ENCODE results near the gene RNF13. TPM values are rescaled to one million over a fixed set of nuclear protein-coding genes. Genes with fewer than 3 reads are reported as not detected.
A peak's percentile ranks its signal among the peaks of the same experiment; 100 is the strongest.

The RNF13 gene
- total and polyA plus RNA-seq, 8 donors = 18.1 to 51.9 (median 35.3) TPM

- no peak overlapping the region for H3K27ac ChIP-seq
- FAIRE-seq (no peak), ATAC-seq (no peak), DNase-seq (no peak)
- intact Hi-C loops (cut with DNase I) = loop anchor here (10.0 kb wide), 1 partner anchor 221 kb away; no protein-coding TSS in a partner anchor
- WGBS, 2 donors = 90 to 100% methylated on average over 2 of the region's 2 CpGs
- no peaks in the 10 kb centered on the region for H3K9me3 ChIP-seq
- no peaks in the 10 kb centered on the region for H3K4me1 ChIP-seq
- H3K36me3 ChIP-seq = no peaks in the 10 kb centered on the region
- no peak overlapping the region for H3K4me3 ChIP-seq
- TF ChIP-seq CTCF (IDR thresholded peaks at IDR 0.05) = no peak
- no peaks in the 10 kb centered on the region for H3K27me3 ChIP-seq
These were observed 150.5 kb downstream of the RNF13 start for GRCh38 chr3:149963485-149963884.

GRCh38 chr3:149964291-149964690, 151.3 kb downstream of the RNF13 start:
- no peak for TF ChIP-seq CTCF (IDR thresholded peaks at IDR 0.05)
- Histone ChIP-seq H3K9me3 (no peaks in the 10 kb centered on the region), H3K27ac (no peak overlapping the region), H3K4me1 (peaks cover 0 to 4% (median 3%) of the 10 kb centered on the region in 3 donors), H3K4me3 (no peak overlapping the region), H3K36me3 (no peaks in the 10 kb centered on the region), H3K27me3 (no peaks in the 10 kb centered on the region)
- no peak for DNase-seq
- FAIRE-seq = no peak
- ATAC-seq = no peak
- intact Hi-C loops (cut with DNase I) = loop anchor here (10.0 kb wide), 1 partner anchor 221 kb away; no protein-coding TSS in a partner anchor

- DNase-seq (no peak), FAIRE-seq (no peak), ATAC-seq (no peak)
- H3K27me3 ChIP-seq = no peaks in the 10 kb centered on the region
- TF ChIP-seq CTCF (IDR thresholded peaks at IDR 0.05) = no peak
- no peaks in the 10 kb centered on the region for H3K9me3 ChIP-seq
- H3K27ac ChIP-seq = no peak overlapping the region
- peaks cover 0 to 8% (median 4%) of the 10 kb centered on the region in 3 donors for H3K4me1 ChIP-seq
- no peaks in the 10 kb centered on the region for H3K36me3 ChIP-seq
- no peak overlapping the region for H3K4me3 ChIP-seq
- intact Hi-C loops (cut with DNase I) = loop anchor here (10.0 kb wide), 1 partner anchor 220 kb away; no protein-coding TSS in a partner anchor
These were observed 152.3 kb downstream of the RNF13 start for GRCh38 chr3:149965278-149965677.

DNA sequence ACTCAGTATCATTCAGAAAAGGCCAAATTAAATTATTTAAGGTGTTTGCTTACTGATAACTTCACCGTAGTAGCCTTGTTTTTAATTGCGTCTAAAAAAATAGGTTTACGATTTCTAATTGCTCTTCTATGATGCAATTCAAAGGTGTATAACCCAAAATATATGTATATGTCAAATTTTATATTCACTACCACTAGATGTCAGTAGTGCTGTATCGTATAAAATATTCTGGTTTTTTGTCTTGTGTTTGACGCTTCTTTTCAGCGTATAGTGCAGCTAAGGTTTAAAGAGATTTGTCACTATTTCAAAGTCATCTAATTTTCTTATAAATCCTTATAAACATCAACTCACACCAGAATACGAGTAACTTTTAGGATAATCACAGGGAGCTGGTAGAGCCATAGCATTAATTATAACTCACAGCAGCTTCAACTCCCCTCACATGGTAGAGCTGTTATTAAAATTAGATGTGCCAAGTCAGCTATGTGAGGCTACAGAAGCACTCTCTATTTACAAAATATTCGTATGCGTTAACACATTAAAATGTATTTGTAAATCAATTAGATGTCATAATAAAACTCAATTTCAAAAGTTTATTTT, 154.2 kb downstream of the RNF13 start:
- Histone ChIP-seq H3K27ac (no peak overlapping the region), H3K4me1 (peaks cover 4 to 13% (median 4%) of the 10 kb centered on the region in 3 donors), H3K9me3 (no peaks in the 10 kb centered on the region), H3K36me3 (no peaks in the 10 kb centered on the region), H3K27me3 (no peaks in the 10 kb centered on the region), H3K4me3 (no peak overlapping the region)
- peak in 3 of 4 donors; percentile 26 to 42 (median 37) for TF ChIP-seq CTCF (IDR thresholded peaks at IDR 0.05)
- peak in 1 of 4 donors; percentile 23 for ATAC-seq
- intact Hi-C loops (cut with DNase I) = loop anchor here (10.0 kb wide), 1 partner anchor 218 kb away; no protein-coding TSS in a partner anchor
- peak; percentile 96 for FAIRE-seq
- no peak for DNase-seq
- 12 to 13% methylated on average over 9 of the region's 9 CpGs for WGBS, 2 donors

- intact Hi-C loops (cut with DNase I) = loop anchor here (10.0 kb wide), 1 partner anchor 217 kb away; no protein-coding TSS in a partner anchor
- FAIRE-seq = no peak
These were observed 155.2 kb downstream of the RNF13 start for GRCh38 chr3:149968216-149968615.

More at GRCh38 chr3:149968216-149968615, 155.2 kb downstream of the RNF13 start:
- H3K27ac ChIP-seq = no peak overlapping the region
- peaks cover 0 to 6% (median 1%) of the 10 kb centered on the region in 4 donors for H3K27me3 ChIP-seq
- WGBS, 2 donors = 73 to 82% methylated on average over 8 of the region's 8 CpGs
- H3K4me1 ChIP-seq = peaks cover 4 to 13% (median 4%) of the 10 kb centered on the region in 3 donors
- TF ChIP-seq CTCF (IDR thresholded peaks at IDR 0.05) = no peak
- DNase-seq (no peak), ATAC-seq (no peak)
- H3K4me3 ChIP-seq = no peak overlapping the region
- H3K9me3 ChIP-seq = no peaks in the 10 kb centered on the region
- H3K36me3 ChIP-seq = no peaks in the 10 kb centered on the region

Data from pancreas (tissue), 10 donors.